Vagina (tissue), 2 donors: ENCODE results near the gene AKR1D1. TPM values are rescaled to one million over a fixed set of nuclear protein-coding genes. Genes with fewer than 3 reads are reported as not detected.
"Not testable (repeated sequence)": the region's sequence is repeated elsewhere in the genome, so short reads cannot be mapped to it uniquely, and the experiment has no call there.

Experiments
- DNase-seq, 2 donors: peaks; one replicate each; pipeline ENCODE4 v3.0.0-alpha.2; 2017; ENCODE audit errors: extremely low spot score in 2 of 2
- H3K27ac ChIP-seq: fragments of 200-600 bp; sonication (generic); one replicate; pipeline ENCODE4 v1.5.1; 2019
- H3K27me3 ChIP-seq: fragments of 200-600 bp; sonication (generic); one replicate; pipeline ENCODE4 v1.5.1; 2019
- H3K36me3 ChIP-seq, 2 donors: fragments of 200-600 bp; sonication (generic); one replicate each; pipeline ENCODE4 v1.5.1; 2017 to 2019
- H3K4me1 ChIP-seq: fragments of 200-600 bp; sonication (generic); one replicate; pipeline ENCODE4 v1.5.1; 2019
- H3K4me3 ChIP-seq, 2 donors: fragments of 200-600 bp; sonication (generic); 1 replicate in 1 of 2; 2 replicates in 1 of 2; pipeline ENCODE4 v1.5.1; 2016 to 2019
- H3K9me3 ChIP-seq: fragments of 200-600 bp; sonication (generic); one replicate; pipeline ENCODE4 v1.5.1; 2019
- CTCF ChIP-seq, 3 experiments: fragments of 450-650 bp in 2 of 3; fragments of 200-600 bp in 1 of 3; sonication (generic) in 1 of 3; IDR thresholded peaks; one replicate each; pipeline ENCODE4 v1.5.1; 2017 to 2019; ENCODE audit warnings: antibody characterized with exemption in 3 of 3, mild to moderate bottlenecking in 2 of 3, moderate library complexity in 2 of 3
- POLR2A ChIP-seq, 2 donors: fragments of 450-650 bp; IDR thresholded peaks; one replicate each; pipeline ENCODE4 v1.6.1; 2017; ENCODE audit warnings: antibody characterized with exemption in 2 of 2, mild to moderate bottlenecking in 2 of 2, moderate library complexity in 2 of 2
- POLR2AphosphoS5 ChIP-seq, 2 donors: sonication (generic); formaldehyde crosslinking; IDR thresholded peaks; one replicate each; pipeline ENCODE4 v1.9.0; 2017; ENCODE audit warnings: antibody characterized with exemption in 2 of 2, mild to moderate bottlenecking in 2 of 2, low read depth in 1 of 2; ENCODE audit not compliant: insufficient read depth in 1 of 2
- intact Hi-C: fragments of 100-400 bp; cut with DNase I; formaldehyde crosslinking; loops from one replicate; pipeline ENCODE4 v1.15.1; 2023
- total RNA-seq: library from RNA; depleted of rRNA; stranded (reverse); fragments of >200 nt; gene quantifications from one replicate; pipeline ENCODE4 v1.2.3, GENCODE V29; 2016

AKR1D1 gene
- total RNA-seq, 1 donor from 2014 or later, result not detected

- Histone ChIP-seq H3K4me1 (no peaks in the 10 kb centered on the region), H3K36me3 (no peaks in the 10 kb centered on the region), H3K27me3 (no peaks in the 10 kb centered on the region), H3K9me3 (no peaks in the 10 kb centered on the region), H3K4me3 (no peak overlapping the region), H3K27ac (no peak overlapping the region)
- intact Hi-C loops, result no loop called here
- DNase-seq, result no peak
- no peak for TF ChIP-seq CTCF (IDR thresholded peaks at IDR 0.05)
- no peak for TF ChIP-seq POLR2AphosphoS5 (IDR thresholded peaks at IDR 0.05; ENCODE audit: insufficient read depth in 1 of 2, low read depth in 1 of 2)
- no peak for TF ChIP-seq POLR2A (IDR thresholded peaks at IDR 0.05)
Measured at GRCh38 chr7:138072726-138073125, 3.5 kb upstream of the AKR1D1 start.

GRCh38 chr7:138074121-138074520, 2.1 kb upstream of the AKR1D1 start:
- TF ChIP-seq CTCF (IDR thresholded peaks at IDR 0.05) (no peak), POLR2AphosphoS5 (IDR thresholded peaks at IDR 0.05; ENCODE audit: insufficient read depth in 1 of 2, low read depth in 1 of 2) (no peak), POLR2A (IDR thresholded peaks at IDR 0.05) (no peak)
- Histone ChIP-seq H3K27ac (no peak overlapping the region), H3K9me3 (no peaks in the 10 kb centered on the region), H3K36me3 (no peaks in the 10 kb centered on the region), H3K27me3 (no peaks in the 10 kb centered on the region), H3K4me1 (no peaks in the 10 kb centered on the region), H3K4me3 (no peak overlapping the region)
- intact Hi-C loops, result no loop called here
- DNase-seq, result no peak

GRCh38 chr7:138074540-138074939, 1.7 kb upstream of the AKR1D1 start:
- intact Hi-C loops, result no loop called here
- TF ChIP-seq CTCF (IDR thresholded peaks at IDR 0.05) (no peak), POLR2A (IDR thresholded peaks at IDR 0.05) (no peak), POLR2AphosphoS5 (IDR thresholded peaks at IDR 0.05; ENCODE audit: insufficient read depth in 1 of 2, low read depth in 1 of 2) (no peak)
- Histone ChIP-seq H3K4me1 (no peaks in the 10 kb centered on the region), H3K36me3 (no peaks in the 10 kb centered on the region), H3K27ac (no peak overlapping the region), H3K27me3 (no peaks in the 10 kb centered on the region), H3K4me3 (no peak overlapping the region), H3K9me3 (no peaks in the 10 kb centered on the region)
- DNase-seq, result no peak

GRCh38 chr7:138075350-138075749, 909 bp upstream of the AKR1D1 start:
- TF ChIP-seq CTCF (IDR thresholded peaks at IDR 0.05) (no peak), POLR2A (IDR thresholded peaks at IDR 0.05) (no peak), POLR2AphosphoS5 (IDR thresholded peaks at IDR 0.05; ENCODE audit: insufficient read depth in 1 of 2, low read depth in 1 of 2) (no peak)

GRCh38 chr7:138075786-138076185, 473 bp upstream of the AKR1D1 start:
- H3K27me3 ChIP-seq, H3K4me3 ChIP-seq, H3K27ac ChIP-seq, intact Hi-C loops, DNase-seq, H3K36me3 ChIP-seq, H3K9me3 ChIP-seq, H3K4me1 ChIP-seq: not testable (repeated sequence)

More at GRCh38 chr7:138075350-138075749, 909 bp upstream of the AKR1D1 start:
- Histone ChIP-seq H3K4me1 (no peaks in the 10 kb centered on the region), H3K9me3 (no peaks in the 10 kb centered on the region), H3K4me3 (no peak overlapping the region), H3K27ac (no peak overlapping the region), H3K36me3 (no peaks in the 10 kb centered on the region), H3K27me3 (no peaks in the 10 kb centered on the region)
- DNase-seq, result no peak
- intact Hi-C loops, result no loop called here

GRCh38 chr7:138077809-138078208, 1.6 kb downstream of the AKR1D1 start:
- TF ChIP-seq POLR2AphosphoS5 (IDR thresholded peaks at IDR 0.05; ENCODE audit: insufficient read depth in 1 of 2, low read depth in 1 of 2) (no peak), CTCF (IDR thresholded peaks at IDR 0.05) (no peak), POLR2A (IDR thresholded peaks at IDR 0.05) (no peak)
- intact Hi-C loops, result no loop called here
- H3K36me3 ChIP-seq, result no peaks in the 10 kb centered on the region

More at GRCh38 chr7:138077809-138078208, 1.6 kb downstream of the AKR1D1 start:
- DNase-seq, result no peak
- Histone ChIP-seq H3K4me1 (no peaks in the 10 kb centered on the region), H3K27ac (no peak overlapping the region), H3K9me3 (no peaks in the 10 kb centered on the region), H3K27me3 (no peaks in the 10 kb centered on the region), H3K4me3 (no peak overlapping the region)
